ENCODE measurements around the gene MAFF.

DNA sequence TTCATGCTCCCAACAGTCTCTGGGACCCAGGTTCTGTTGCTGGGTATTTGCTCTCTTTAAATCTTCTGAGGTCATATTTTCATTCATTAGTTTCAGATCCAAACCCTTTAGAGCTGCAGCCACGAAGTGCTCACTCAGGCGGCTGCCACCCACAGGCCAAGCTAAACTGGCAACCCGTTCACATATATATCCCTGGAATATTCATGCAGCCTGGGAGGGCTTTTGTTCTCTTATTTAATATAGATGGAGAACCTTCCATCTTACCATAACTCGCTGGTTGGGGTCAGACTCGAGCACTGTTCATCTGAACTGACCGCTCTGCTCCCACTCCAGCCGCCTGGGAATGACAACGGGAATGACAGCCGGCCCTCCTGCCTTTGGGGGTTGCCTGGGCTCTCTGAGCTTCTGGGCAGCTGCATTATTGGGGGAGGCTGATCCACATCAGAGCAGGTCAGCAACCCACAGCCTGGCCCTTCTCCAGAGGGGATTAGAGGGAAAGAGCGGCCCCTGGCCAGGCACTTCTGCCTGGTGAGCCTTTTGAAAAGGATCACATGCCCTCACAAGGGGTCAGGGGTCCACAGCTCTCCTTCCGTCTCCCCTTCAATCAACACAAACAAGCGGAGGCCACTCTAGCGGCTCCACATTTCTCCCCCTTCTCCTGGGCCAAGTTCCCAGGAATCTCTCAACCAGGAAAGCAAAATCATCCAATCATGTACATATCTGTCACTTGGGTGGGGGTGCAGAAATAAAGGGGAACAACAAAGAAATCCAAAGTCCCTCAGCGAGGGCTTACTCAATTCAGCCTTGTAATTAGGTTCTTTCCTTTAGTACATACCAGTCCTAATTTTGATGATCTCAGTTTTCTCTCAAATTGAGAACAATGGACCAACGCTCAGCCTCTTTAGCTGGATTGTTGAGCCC lies 59.2 kb downstream of the MAFF start:
- TF ChIP-seq, protein P1, sequence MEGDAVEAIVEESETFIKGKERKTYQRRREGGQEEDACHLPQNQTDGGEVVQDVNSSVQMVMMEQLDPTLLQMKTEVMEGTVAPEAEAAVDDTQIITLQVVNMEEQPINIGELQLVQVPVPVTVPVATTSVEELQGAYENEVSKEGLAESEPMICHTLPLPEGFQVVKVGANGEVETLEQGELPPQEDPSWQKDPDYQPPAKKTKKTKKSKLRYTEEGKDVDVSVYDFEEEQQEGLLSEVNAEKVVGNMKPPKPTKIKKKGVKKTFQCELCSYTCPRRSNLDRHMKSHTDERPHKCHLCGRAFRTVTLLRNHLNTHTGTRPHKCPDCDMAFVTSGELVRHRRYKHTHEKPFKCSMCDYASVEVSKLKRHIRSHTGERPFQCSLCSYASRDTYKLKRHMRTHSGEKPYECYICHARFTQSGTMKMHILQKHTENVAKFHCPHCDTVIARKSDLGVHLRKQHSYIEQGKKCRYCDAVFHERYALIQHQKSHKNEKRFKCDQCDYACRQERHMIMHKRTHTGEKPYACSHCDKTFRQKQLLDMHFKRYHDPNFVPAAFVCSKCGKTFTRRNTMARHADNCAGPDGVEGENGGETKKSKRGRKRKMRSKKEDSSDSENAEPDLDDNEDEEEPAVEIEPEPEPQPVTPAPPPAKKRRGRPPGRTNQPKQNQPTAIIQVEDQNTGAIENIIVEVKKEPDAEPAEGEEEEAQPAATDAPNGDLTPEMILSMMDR (IDR thresholded peaks at IDR 0.05) = no peak
- TF ChIP-seq SIN3A (IDR thresholded peaks at IDR 0.05; ENCODE audit: borderline replicate concordance, insufficient read depth, low read depth, low read length) (no peak), POLR2AphosphoS5 (IDR thresholded peaks at IDR 0.05; ENCODE audit: low read depth, low read length) (no peak)
- TF ChIP-seq, protein P2, sequence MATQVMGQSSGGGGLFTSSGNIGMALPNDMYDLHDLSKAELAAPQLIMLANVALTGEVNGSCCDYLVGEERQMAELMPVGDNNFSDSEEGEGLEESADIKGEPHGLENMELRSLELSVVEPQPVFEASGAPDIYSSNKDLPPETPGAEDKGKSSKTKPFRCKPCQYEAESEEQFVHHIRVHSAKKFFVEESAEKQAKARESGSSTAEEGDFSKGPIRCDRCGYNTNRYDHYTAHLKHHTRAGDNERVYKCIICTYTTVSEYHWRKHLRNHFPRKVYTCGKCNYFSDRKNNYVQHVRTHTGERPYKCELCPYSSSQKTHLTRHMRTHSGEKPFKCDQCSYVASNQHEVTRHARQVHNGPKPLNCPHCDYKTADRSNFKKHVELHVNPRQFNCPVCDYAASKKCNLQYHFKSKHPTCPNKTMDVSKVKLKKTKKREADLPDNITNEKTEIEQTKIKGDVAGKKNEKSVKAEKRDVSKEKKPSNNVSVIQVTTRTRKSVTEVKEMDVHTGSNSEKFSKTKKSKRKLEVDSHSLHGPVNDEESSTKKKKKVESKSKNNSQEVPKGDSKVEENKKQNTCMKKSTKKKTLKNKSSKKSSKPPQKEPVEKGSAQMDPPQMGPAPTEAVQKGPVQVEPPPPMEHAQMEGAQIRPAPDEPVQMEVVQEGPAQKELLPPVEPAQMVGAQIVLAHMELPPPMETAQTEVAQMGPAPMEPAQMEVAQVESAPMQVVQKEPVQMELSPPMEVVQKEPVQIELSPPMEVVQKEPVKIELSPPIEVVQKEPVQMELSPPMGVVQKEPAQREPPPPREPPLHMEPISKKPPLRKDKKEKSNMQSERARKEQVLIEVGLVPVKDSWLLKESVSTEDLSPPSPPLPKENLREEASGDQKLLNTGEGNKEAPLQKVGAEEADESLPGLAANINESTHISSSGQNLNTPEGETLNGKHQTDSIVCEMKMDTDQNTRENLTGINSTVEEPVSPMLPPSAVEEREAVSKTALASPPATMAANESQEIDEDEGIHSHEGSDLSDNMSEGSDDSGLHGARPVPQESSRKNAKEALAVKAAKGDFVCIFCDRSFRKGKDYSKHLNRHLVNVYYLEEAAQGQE (IDR thresholded peaks at IDR 0.05; ENCODE audit: insufficient read depth in 1 of 2, low read depth in 2 of 2, low read length in 1 of 2) = no peak

Measured in Panc1 (cell line).